Mesenteric fat pad (tissue), 1 donor: ENCODE results near the gene ARID3A. TPM values are rescaled to one million over a fixed set of nuclear protein-coding genes. Genes with fewer than 3 reads are reported as not detected.
"Not testable (repeated sequence)": the region's sequence is repeated elsewhere in the genome, so short reads cannot be mapped to it uniquely, and the experiment has no call there.

Experiments
- DNase-seq: peaks from one replicate; pipeline ENCODE4 v3.0.0-alpha.2; 2020; ENCODE audit warnings: low spot score
- total RNA-seq: library from RNA; stranded (reverse); fragmentation: NEBNext Ultra II Directional; extraction: Animal tissue kit (Norgen Biotek cat#: 25700); gene quantifications from one replicate; pipeline ENCODE4 v1.2.1, GENCODE V29; 2021
- donor health status: DM: yes; HTN: yes; CAD: no.

Gene ARID3A
- total RNA-seq, 1 donor from 2014 or later: 19.5 TPM

DNA sequence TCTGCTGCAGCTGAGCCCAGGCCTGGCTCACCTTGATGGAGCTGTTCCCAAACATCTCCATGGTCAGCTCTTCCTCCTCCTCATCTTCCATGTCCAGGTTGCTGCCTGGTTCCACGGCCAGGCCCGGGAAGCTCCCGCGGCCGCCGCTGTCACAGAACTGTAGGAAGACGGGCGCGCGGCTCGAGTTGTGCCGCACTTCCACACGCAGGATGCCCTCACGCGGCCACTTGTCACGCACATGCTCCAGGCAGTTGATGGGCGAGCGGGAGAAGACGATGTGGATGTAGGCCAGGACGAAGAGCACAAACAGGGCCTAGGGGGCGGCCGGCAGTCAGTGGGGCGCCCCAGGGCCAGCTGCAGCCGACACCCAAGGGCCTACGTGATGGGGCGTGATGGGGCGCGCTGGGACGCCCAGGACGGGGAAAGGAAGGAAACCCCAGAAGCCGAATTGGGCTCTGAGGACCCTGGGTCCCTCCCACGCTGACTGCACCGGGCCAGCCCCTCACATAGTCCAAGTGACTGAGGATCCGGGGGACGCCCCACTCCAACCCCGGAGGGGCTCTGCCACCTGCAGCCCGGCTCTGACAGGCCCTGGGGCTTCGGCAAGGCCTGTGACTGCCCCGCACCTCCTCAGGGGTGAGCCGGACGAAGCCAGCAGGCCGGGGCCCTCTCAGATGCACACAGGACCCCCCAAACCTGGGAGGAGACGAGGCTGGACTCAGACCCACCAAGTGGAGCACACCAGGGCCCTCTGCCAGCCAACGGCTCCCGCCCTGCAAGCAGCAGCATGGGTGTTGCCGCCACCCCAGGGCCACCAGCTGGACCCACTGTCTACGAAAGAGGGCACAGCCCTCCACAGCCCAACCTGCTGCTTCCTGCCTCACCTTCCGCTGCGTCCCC is 88.6 kb downstream of the ARID3A start:
- no peak for DNase-seq

DNA sequence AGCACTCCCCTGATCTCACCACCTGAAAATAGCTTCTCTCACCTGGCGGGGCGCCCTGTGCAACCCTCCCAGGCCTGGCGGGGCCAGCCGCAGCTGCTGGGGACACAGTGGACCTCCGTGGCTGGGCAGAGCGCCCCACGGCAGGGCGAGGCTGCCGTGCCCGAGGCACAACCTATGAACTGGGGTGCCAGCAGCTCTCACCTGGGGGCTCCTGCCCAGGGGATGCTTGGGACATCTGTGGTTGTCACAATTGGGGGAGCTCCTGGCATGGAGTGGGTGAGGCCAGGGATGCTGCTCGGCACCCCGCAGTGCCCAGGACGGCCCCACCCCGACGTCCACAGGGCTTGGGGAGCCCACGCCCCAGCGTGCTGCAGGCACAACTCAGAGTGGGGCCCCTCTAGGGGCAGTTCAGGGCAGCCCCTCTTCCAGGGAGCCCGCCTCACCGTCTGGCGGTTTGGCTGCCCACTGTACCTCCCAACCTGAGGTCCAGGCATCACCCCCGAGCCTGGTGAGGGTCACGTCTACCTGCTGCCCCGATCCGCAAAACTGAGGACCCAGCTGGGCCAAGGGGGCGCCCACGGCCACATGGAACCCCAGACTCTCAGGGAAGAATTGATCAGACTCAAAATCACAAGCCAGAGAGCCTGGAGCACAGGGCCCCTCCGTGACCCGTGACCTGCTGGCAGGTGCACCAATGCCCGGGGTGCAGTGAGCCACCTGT is 89.4 kb downstream of the ARID3A start:
- no peak for DNase-seq

DNA sequence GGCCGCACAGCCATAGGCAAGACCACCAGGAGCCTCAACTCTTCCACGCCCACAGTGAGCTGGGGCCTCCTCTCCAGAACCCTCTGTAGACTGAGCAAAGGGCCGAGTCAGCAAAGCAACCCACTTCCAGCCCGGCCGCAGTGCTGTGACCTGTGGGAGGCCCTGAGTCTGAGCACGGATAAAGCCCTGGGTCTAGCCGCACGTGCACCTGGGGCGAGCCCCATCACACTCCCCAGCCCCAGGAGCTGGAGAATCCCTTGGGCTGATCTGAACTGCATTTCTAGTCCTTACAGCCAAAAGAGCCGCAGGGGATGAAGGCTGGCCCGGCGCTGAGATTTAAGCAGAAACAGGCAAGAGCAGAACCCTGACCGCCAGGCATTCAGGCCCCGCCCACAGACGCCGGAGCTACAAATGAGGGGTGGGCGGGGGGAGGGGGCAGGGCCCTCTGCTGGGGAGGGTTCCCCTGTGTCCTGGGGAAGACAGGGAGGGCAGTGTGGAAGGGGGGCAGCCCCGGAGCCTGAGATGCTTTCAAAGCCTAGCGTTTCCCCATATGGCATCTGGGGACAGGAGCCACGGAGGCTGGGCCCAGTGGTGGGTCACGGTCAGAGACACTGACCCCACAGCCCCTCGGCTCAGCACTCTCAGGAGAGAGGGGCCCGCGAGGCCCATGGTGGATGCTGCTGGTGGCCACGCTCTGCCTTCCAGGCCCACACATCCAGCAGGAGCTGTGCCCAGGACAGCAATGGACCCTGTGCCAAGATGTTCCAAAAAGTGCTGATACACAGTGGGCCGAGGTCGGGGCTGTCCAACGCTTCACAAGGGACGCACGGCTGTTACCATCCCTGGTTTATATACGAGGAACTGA is 90.2 kb downstream of the ARID3A start:
- DNase-seq: no peak

DNA sequence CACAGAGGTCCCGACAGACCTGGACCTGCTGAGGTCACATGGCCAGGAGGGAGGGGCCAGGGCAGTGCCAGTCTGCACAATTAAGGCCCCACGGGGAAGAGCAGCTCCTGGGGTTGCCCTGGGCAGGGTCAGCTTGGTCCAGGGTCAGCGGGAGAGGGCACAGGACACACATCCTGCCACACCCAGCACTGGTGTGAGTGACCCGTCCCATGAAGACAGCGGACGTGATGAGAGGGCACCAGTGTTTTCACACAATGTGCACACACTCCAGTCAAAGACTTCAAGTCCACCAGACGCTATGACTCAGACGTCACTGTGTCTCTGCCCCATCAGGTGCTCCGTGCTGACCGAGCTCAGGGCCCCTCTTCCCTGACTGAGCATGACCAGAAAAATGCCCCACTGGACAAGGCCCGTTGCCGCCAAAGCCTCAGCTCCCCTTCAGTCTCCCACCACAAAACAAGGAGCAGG is 90.8 kb downstream of the ARID3A start:
- no peak for DNase-seq

DNA sequence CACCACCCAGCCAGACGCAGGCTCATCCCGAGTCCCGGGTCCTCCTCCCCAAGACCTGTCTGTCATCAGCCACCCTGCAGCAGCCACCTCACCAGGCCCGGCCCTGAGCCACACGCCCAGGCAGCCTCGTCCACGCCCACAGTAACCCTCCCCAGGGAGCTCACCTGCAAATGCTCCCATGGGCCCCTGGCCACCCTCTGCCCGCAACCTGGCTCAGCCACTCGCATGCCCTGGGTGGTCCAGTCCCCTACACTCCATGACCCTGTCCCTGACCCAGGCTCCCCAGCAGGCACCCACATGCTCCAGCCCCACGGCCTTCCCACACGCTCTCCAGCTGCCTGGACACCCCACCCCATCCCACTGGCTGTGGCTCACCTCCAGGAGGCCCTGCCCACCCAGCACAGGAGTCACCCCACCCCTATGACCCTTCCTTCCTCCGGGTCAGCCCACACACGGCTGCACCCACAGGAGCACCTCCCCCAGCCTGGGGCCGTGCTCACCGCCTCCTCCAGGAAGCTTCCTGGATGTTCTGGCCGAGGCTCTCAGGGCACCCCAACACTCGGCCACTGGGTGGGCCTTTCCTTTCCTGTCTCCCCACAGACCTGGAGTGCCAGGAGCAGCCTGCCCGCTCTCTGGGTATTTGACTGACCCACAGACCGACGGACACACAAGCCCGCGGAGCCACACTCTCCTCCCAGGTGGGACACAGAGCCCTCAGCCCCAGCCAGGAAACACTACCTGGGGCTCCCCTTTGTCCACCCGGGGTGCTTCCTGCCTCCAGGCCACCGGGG is 91.5 kb downstream of the ARID3A start:
- no peak for DNase-seq

DNA sequence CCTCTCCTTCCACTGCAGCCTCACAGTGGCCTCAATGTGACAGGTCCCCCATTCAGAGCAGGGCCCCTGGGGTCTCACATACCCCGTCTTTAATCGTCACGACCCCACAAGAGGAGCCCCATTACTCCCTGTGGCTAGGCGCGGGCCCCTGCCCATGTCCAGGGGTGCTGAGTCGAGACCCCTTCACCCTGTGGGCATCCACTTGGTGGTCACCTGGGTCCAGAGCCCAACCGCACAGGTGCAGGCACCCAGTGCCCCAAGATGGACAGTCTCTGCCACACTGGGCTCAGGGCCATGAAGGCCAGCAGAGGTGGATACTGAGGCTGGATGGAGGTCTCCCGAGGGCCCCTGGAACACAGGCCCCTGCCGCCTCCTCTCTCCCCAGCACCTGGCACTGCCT is 92.1 kb downstream of the ARID3A start:
- DNase-seq: no peak

DNA sequence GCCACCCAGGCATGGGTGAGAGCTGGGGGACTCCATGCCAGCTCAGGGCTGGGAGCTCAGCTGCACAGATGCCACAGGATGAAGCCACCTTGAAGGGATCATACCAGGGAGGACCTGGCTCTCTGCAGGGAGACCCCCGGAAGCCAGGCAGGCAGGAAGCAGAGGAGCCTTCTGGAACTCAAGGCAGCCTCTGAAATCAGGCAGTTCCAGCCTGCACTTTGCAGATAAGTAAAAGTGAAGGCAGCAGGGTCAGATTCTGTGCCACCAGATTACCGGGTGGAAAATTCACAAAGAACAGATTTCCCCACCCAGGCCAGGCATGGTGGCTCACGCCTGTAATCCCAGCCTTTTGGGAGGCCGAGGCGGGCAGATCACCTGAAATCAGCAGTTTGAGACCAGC is 92.6 kb downstream of the ARID3A start:
- no peak for DNase-seq

DNA sequence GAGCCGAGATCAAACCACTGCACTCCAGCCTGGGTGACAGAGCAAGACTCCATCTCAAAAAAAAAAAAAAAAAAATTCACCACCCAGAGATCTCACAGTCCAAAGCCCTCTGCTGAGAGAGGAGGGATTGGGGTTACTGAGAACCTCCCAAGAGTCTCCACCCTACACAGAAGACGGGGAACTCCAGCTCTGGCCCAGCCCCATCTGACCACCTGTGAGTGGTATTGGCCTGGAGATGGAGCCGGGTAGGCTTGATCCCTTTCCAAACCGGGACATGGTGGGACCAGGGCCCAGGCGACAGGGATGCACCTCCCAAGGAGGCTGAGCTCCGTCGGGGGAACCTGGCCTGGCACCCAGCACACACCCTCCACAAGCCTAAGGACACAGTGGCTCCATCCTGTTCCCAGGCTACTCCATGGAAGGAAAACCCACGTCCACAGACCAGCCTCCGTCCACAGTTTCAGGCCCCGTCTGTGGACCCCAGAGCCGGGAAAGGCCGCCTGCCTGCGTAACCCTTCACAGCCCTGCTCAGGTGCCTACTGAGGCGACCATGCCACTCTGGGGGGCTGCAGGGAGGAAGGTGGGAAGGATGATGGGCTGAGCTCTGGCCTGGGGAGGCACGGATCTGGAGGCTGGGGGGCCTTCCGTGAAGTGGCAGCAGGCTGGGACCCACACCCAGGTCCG is 93.2 kb downstream of the ARID3A start:
- DNase-seq: no peak

DNA sequence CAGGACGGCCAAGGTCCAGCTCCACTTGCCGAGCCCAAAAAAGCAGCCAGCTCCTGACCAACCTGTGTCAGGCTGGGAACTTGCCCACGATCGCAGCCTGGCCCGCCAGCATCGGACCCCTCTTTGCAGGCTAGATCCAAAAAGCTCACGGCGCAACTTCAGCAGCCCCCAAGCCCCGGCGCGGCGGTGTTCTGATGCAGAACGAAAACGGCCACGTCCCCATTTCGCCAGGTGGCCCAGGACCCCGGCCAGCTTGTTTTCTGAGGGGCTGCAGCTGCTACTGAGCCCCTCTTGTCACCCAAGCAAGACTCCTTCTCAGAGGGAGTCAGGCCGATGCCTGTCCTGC is 93.8 kb downstream of the ARID3A start:
- peak; percentile 89 for DNase-seq

DNA sequence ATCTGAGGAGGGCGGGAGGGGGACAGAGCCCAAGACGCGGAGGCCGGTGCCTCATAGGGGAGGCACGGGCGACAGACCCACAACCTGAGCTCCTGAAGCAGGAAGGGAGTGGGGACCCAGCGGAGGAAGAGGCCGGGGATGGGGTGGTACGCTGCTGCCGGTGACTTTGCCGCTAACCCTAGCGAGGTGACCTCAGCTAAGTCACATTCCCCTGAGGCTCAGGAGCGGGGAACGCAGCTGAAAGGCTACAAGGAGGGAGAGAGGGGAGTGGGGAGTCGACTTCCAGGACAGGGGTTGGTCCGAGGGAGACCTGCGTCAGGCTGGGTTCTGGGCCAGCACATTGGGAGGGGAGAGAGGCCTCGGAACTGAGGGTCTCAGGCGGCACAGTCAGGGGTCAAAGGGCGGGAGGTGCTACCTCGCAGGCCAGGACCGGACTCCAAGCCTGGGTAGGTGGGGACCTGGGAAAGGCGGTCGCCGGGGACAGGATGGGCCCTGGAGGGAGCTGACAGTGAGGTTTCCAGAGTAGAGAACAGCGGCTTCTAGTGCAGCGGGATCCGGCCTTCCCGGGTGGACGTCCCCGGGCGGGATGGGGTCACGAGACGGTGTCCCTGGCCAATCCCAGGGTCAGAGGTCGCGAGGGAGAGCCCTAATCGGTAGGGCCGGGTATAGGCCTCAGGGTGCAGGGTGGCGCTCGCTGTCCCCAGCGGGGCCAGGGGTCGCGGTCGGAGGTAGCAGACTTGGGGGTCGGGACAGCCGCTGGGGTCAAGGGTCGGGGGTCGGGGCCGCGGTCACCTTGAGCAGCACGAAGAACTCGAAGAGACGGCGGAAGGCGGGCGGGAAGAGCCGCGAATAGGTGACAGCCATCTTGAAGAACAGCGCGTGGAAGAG is 94.4 kb downstream of the ARID3A start:
- no peak for DNase-seq

DNA sequence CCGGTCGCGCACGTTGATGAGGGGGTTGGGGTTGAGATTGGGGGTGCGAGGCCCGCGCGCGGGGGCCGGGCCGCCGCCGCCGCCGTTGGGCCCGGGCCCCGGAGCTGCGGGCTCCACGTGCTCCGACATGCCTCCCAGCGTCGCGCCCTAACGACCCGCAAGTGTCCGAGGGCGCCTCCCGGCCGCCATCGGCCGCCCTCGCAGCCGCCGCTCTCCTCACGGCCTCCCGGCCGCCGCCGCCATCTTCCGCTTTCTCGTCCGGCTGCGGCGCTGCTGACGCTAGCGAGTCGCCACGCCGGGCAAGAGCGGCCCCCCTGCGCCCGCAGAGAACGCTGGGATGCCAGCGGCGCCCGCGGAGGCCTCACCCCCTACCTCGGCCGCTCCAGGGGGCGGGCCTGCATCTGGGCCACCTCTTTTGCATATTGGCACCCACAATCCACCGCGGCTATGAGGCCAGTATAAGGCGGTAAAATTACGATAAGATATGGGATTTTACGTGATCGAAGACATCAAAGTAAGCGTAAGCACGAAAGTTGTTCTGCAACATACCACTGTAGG is 95.1 kb downstream of the ARID3A start, which contains the start of gene TMEM259:
Gene TMEM259 (minus strand): TSS at position 256 of the 558 bp plus-strand sequence. CDS start 127 bp downstream, at position 129.
- DNase-seq: peak; percentile 99

DNA sequence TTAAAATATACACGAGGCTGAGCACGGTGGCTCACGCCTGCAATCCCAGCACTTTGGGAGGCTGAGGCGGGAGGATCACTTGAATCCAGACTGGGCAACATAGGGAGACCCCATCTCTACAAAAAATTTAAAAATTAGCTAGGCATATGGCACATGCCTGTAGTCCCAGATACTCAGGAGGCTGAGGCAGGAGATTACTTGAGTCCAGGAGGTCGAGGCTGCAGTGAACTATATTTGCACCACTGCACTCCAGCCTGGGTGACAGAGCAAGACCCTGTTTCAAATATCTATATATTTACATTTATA is 98.0 kb downstream of the ARID3A start:
- not testable (repeated sequence) for DNase-seq

DNA sequence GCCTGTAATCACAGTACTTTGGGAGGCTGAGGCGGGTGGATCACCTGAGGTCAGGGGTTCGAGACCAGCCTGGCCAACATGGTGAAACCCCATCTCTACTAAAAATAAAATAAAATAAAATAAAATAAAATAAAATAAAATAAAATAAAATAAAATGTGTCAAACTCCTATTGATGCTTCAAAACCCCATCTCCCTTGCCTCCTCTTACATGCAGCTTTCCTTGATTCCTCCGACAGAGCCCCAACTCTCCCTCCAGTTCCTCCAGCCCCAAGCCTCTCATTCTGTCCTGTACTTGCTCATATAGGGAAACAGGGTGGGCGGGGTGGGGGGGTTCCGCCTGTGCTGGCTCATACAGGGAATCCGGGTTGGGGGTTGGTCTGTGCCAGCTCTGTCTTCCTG is 99.2 kb downstream of the ARID3A start:
- DNase-seq: not testable (repeated sequence)

Other genes starting within 250 kb of the ARID3A start
- gene FSTL3, start 249.6 kb upstream of the ARID3A start, total RNA-seq: 193 TPM
- not detected for gene PRSS57, start 230.6 kb upstream of the ARID3A start, total RNA-seq
- gene PALM, start 217.1 kb upstream of the ARID3A start, total RNA-seq: 212 TPM
- gene MISP, start 174.9 kb upstream of the ARID3A start, total RNA-seq: 0.67 TPM
- gene PTBP1, start 128.6 kb upstream of the ARID3A start, total RNA-seq: 236 TPM
- not detected for gene PLPPR3, start 104.1 kb upstream of the ARID3A start, total RNA-seq
- 0.39 TPM for gene AZU1, start 98.2 kb upstream of the ARID3A start, total RNA-seq
- 0.32 TPM for gene PRTN3, start 85.0 kb upstream of the ARID3A start, total RNA-seq
- 1.3 TPM for gene ELANE, start 73.7 kb upstream of the ARID3A start, total RNA-seq
- gene CFD, start 66.4 kb upstream of the ARID3A start, total RNA-seq: 1,010 TPM
- gene MED16, start 32.8 kb upstream of the ARID3A start, total RNA-seq: 28.8 TPM
- gene RNU6-9, start 32.6 kb upstream of the ARID3A start, total RNA-seq: not detected
- gene R3HDM4, start 12.8 kb upstream of the ARID3A start, total RNA-seq: 48.2 TPM
- gene KISS1R, start 8.7 kb upstream of the ARID3A start, total RNA-seq: not detected
- gene WDR18, start 58.3 kb downstream of the ARID3A start, total RNA-seq: 20.6 TPM
- 0.16 TPM for gene GRIN3B, start 74.4 kb downstream of the ARID3A start, total RNA-seq
- gene TMEM259, start 95.1 kb downstream of the ARID3A start, total RNA-seq: 143 TPM
- gene RNU6-2, start 95.5 kb downstream of the ARID3A start, total RNA-seq: not detected
- gene CNN2, start 100.6 kb downstream of the ARID3A start, total RNA-seq: 124 TPM
- 19.9 TPM for gene ABCA7, start 114.1 kb downstream of the ARID3A start, total RNA-seq
- gene ARHGAP45, start 141.1 kb downstream of the ARID3A start, total RNA-seq: 25.5 TPM
- gene POLR2E, start 169.3 kb downstream of the ARID3A start, total RNA-seq: 205 TPM
- 920 TPM for gene GPX4, start 178.0 kb downstream of the ARID3A start, total RNA-seq
- 139 TPM for gene SBNO2, start 248.2 kb downstream of the ARID3A start, total RNA-seq